Dermis microvascular lymphatic vessel endothelial cell (primary cell): ENCODE results near the gene TUSC2. TPM values are rescaled to one million over a fixed set of nuclear protein-coding genes. Genes with fewer than 3 reads are reported as not detected.

Experiments
- DNase-seq, 2 donors: peaks; one replicate each; pipeline versions ENCODE4 v3.0.0 to v3.0.0-alpha.2; 2010; ENCODE audit warnings: low read depth in 2 of 2
- total RNA-seq: library from RNA; depleted of rRNA; stranded (reverse); fragments of >200 nt; gene quantifications from 2 replicates; pipeline ENCODE4 v1.2.1, GENCODE V29; 2014

The TUSC2 gene
- total RNA-seq, 1 donor from 2014 or later, result 20.7 TPM

GRCh38 chr3:50336452-50337174 lies 8.6 kb upstream of the TUSC2 start:
- DNase-seq, result peak in 1 of 2 donors; percentile 36

- DNase-seq, result peak in 1 of 2 donors; percentile 65
Measured at GRCh38 chr3:50334339-50335075, 6.5 kb upstream of the TUSC2 start.

- DNase-seq, result peak in 1 of 2 donors; percentile 88
Measured at GRCh38 chr3:50333744-50334328, 5.8 kb upstream of the TUSC2 start.

- DNase-seq, result no peak
Measured at GRCh38 chr3:50331364-50331907, 3.4 kb upstream of the TUSC2 start.

- DNase-seq, result no peak
Measured at GRCh38 chr3:50330330-50330729, 2.3 kb upstream of the TUSC2 start.

GRCh38 chr3:50327129-50327528 lies 894 bp downstream of the TUSC2 start:
- DNase-seq, result no peak

- no peak for DNase-seq
Measured at GRCh38 chr3:50326182-50326541, 1.9 kb downstream of the TUSC2 start.

- no peak for DNase-seq
Measured at GRCh38 chr3:50325497-50326181, 2.4 kb downstream of the TUSC2 start.

GRCh38 chr3:50325113-50325480 lies 2.9 kb downstream of the TUSC2 start:
- DNase-seq, result no peak

GRCh38 chr3:50324351-50325112 lies 3.5 kb downstream of the TUSC2 start:
- peak; percentile 83 to 87 for DNase-seq

GRCh38 chr3:50323614-50324199 lies 4.3 kb downstream of the TUSC2 start:
- peak; percentile 95 to 96 for DNase-seq

- peak; percentile 90 to 98 for DNase-seq
Measured at GRCh38 chr3:50323092-50323600, 4.9 kb downstream of the TUSC2 start.

GRCh38 chr3:50322386-50323091 lies 5.5 kb downstream of the TUSC2 start, which contains the start of gene HYAL2:
Gene HYAL2, minus strand, starts transcription at chr3:50322745. Its CDS starts 2,256 bp downstream, at chr3:50320489.
- peak; percentile 85 to 86 for DNase-seq

GRCh38 chr3:50322115-50322385 lies 6.0 kb downstream of the TUSC2 start:
- no peak for DNase-seq

GRCh38 chr3:50321336-50322114 lies 6.5 kb downstream of the TUSC2 start:
- DNase-seq, result peak; percentile 70 to 91

GRCh38 chr3:50320853-50321335 lies 7.1 kb downstream of the TUSC2 start:
- DNase-seq, result peak in 1 of 2 donors; percentile 76

- DNase-seq, result peak in 1 of 2 donors; percentile 60
Measured at GRCh38 chr3:50319894-50320625, 8.0 kb downstream of the TUSC2 start.
